Endothelial cell of umbilical vein (primary cell): ENCODE measurements around the gene NIT2. TPM values are rescaled to one million over a fixed set of nuclear protein-coding genes. Genes with fewer than 3 reads are reported as not detected.

Experiments used
- BruUV-seq: library from RNA; stranded (reverse); fragments of 400-500 nt; replicated peaks from 2 replicates; lab custom pipeline; 2021; lab: Mats Ljungman, UMichigan
- CTCF ChIA-PET: fragments of 300-600, 350-600 bp; sonication (Branson Sonifier 250); formaldehyde crosslinking; loops from one replicate; lab custom pipeline; 2021; ENCODE audit warnings: antibody characterized with exemption, inconsistent platforms; lab: Charles Lee
- POLR2A ChIA-PET: fragments of 300-600, 350-600 bp; sonication (Branson Sonifier 250); formaldehyde crosslinking; loops from one replicate; lab custom pipeline; 2021; ENCODE audit warnings: antibody characterized with exemption, inconsistent platforms; lab: Charles Lee
- DNase-seq: peaks from one replicate; pipeline ENCODE4 v3.0.0-alpha.2; 2011; ENCODE audit warnings: low read depth, low spot score
- FAIRE-seq: peaks from 2 replicates; lab custom pipeline; 2011; peaks lifted over from hg19 to GRCh38; lab: Jason Lieb, UNC
- H2AFZ ChIP-seq: 2 replicates; pipeline ENCODE4 v1.6.0; 2012; ENCODE audit warnings: low read depth, low read length, control low read depth, inconsistent platforms
- H3K27ac ChIP-seq: 2 replicates; pipeline ENCODE4 v1.5.1; 2011; ENCODE audit warnings: low read depth, mild to moderate bottlenecking, control low read depth, low read length, moderate library complexity; ENCODE audit not compliant: insufficient read depth
- H3K27me3 ChIP-seq, 2 experiments: 2 replicates each; pipeline versions ENCODE4 v1.6.0 to v1.6.1; 2011; ENCODE audit warnings: low read length in 2 of 2, mixed read lengths in 1 of 2; ENCODE audit not compliant: control insufficient read depth in 2 of 2, insufficient read depth in 2 of 2
- H3K36me3 ChIP-seq, 2 experiments: 2 replicates in 1 of 2; 3 replicates in 1 of 2; pipeline ENCODE4 v1.5.1; 2011; ENCODE audit warnings: low read length in 2 of 2, mild to moderate bottlenecking in 1 of 2, moderate library complexity in 1 of 2; ENCODE audit not compliant: control insufficient read depth in 2 of 2, insufficient read depth in 2 of 2; ENCODE audit errors: extremely low read depth in 1 of 2
- H3K4me1 ChIP-seq: 3 replicates; pipeline ENCODE4 v1.5.1; 2011; ENCODE audit warnings: mild to moderate bottlenecking, low read length; ENCODE audit not compliant: control insufficient read depth, insufficient read depth; ENCODE audit errors: extremely low read depth
- H3K4me2 ChIP-seq: 2 replicates; pipeline ENCODE4 v1.6.1; 2011; ENCODE audit warnings: low read length, control low read depth, mixed read lengths; ENCODE audit not compliant: insufficient read depth
- H3K4me3 ChIP-seq, 3 experiments: fragments of 200-600 bp in 1 of 3; sonication (generic), shearing (Covaris generic) in 1 of 3; replicated peaks in 1 of 3; 2 replicates each; pipeline ENCODE4 v1.5.1; 2011 to 2016; ENCODE audit warnings: control low read depth in 3 of 3, low read length in 3 of 3, mild to moderate bottlenecking in 2 of 3, inconsistent platforms in 1 of 3, low read depth in 1 of 3, moderate library complexity in 1 of 3; ENCODE audit not compliant: insufficient read depth in 1 of 3
- H3K79me2 ChIP-seq: 2 replicates; pipeline ENCODE4 v1.6.0; 2012; ENCODE audit warnings: low read length, inconsistent platforms; ENCODE audit not compliant: control insufficient read depth, insufficient read depth
- H3K9ac ChIP-seq: replicated peaks from 2 replicates; pipeline ENCODE3; 2011; ENCODE audit warnings: low read length, control low read depth; ENCODE audit not compliant: insufficient read depth; ENCODE audit errors: extremely low read depth
- H3K9me1 ChIP-seq: replicated peaks from 3 replicates; pipeline ENCODE4 v1.6.0; 2011; ENCODE audit warnings: mild to moderate bottlenecking, low read length; ENCODE audit not compliant: control insufficient read depth, insufficient read depth; ENCODE audit errors: extremely low read depth
- H3K9me3 ChIP-seq: replicated peaks from 2 replicates; pipeline ENCODE4 v1.5.1; 2012; ENCODE audit warnings: low read length, inconsistent platforms; ENCODE audit not compliant: control insufficient read depth, insufficient read depth
- H4K20me1 ChIP-seq: replicated peaks from 2 replicates; pipeline ENCODE3; 2011; ENCODE audit warnings: mild to moderate bottlenecking, low read length; ENCODE audit not compliant: control insufficient read depth, insufficient read depth; ENCODE audit errors: extremely low read depth
- CTCF ChIP-seq, 2 donors: IDR thresholded peaks; 1 replicate in 1 of 2; 2 replicates in 1 of 2; pipeline ENCODE4 v1.5.1; 2011; ENCODE audit warnings: low read length in 2 of 2, mild to moderate bottlenecking in 2 of 2, moderate library complexity in 2 of 2, control low read depth in 1 of 2, inconsistent platforms in 1 of 2, low read depth in 1 of 2; ENCODE audit not compliant: insufficient read depth in 1 of 2; ENCODE audit errors: extremely low read depth in 1 of 2
- EZH2 ChIP-seq: IDR thresholded peaks from 2 replicates; pipeline ENCODE4 v1.6.1; 2012; ENCODE audit warnings: borderline replicate concordance, low read depth, mild to moderate bottlenecking, moderate library complexity, low read length, inconsistent platforms; ENCODE audit not compliant: severe bottlenecking
- FOS ChIP-seq: IDR thresholded peaks from 2 replicates; pipeline ENCODE4 v1.6.1; 2011; ENCODE audit warnings: mild to moderate bottlenecking, low read length, moderate library complexity, borderline replicate concordance; ENCODE audit not compliant: insufficient read depth
- GATA2 ChIP-seq: IDR thresholded peaks from 2 replicates; pipeline ENCODE4 v1.7.0; 2011; ENCODE audit warnings: low read depth, mild to moderate bottlenecking, moderate library complexity, mixed read lengths, low read length; ENCODE audit not compliant: insufficient read length, insufficient read depth
- JUN ChIP-seq: IDR thresholded peaks from 2 replicates; pipeline ENCODE4 v1.6.1; 2011; ENCODE audit warnings: borderline replicate concordance, low read depth; ENCODE audit not compliant: insufficient read length, insufficient read depth
- MAX ChIP-seq: IDR thresholded peaks from 2 replicates; pipeline ENCODE4 v1.6.1; 2011; ENCODE audit not compliant: insufficient read depth, insufficient read length
- MYC ChIP-seq: IDR thresholded peaks from one replicate; pipeline ENCODE4 v1.6.1; 2011; ENCODE audit warnings: mild to moderate bottlenecking, low read depth, low read length
- POLR2A ChIP-seq: IDR thresholded peaks from 2 replicates; pipeline ENCODE4 v1.6.1; 2012; ENCODE audit warnings: low read depth, mild to moderate bottlenecking, control low read depth, low read length
- POLR2AphosphoS5 ChIP-seq: IDR thresholded peaks from 2 replicates; pipeline ENCODE4 v1.6.1; 2012; ENCODE audit warnings: low read depth, mild to moderate bottlenecking, control low read depth, low read length, moderate library complexity; ENCODE audit not compliant: insufficient read depth
- dilution Hi-C: fragments of 300-500 bp; cut with MboI; formaldehyde crosslinking; loops from one replicate; pipeline ENCODE4 v1.15.0; 2019; ENCODE audit warnings: low sequenced_read_pairs; ENCODE audit not compliant: extremely low pct_ligation_motif_present
- intact Hi-C: fragments of 100-400 bp; cut with micrococcal nuclease; formaldehyde crosslinking; loops from one replicate; pipeline ENCODE4 v1.10.0; 2022
- polyA plus RNA-seq, 4 experiments: library from polyadenylated mRNA; depleted of rRNA in 3 of 4; stranded (reverse) in 3 of 4; unstranded in 1 of 4; fragments of >200 nt; gene quantifications; 2 replicates each; pipeline versions ENCODE4 v1.2.1 to v1.2.3, GENCODE V29; 2011 to 2012; ENCODE audit warnings: missing spikeins in 1 of 4
- total RNA-seq: library from RNA; stranded (reverse); gene quantifications from 2 replicates; pipeline ENCODE4 v1.2.3, GENCODE V29; 2021

Gene NIT2
- total and polyA plus RNA-seq, 2 donors (not counting 3 experiments of a cell fraction or from before 2014, with no cell fraction given) = 19.4 to 20.5 TPM

- FAIRE-seq = no peak
- Histone ChIP-seq H2AFZ (no peak overlapping the region), H3K27ac (no peak overlapping the region), H3K9ac (no peak overlapping the region), H3K27me3 (no peaks in the 10 kb centered on the region), H3K9me1 (no peaks in the 10 kb centered on the region), H3K4me1 (no peaks in the 10 kb centered on the region), H4K20me1 (no peaks in the 10 kb centered on the region), H3K4me2 (no peak overlapping the region), H3K79me2 (no peaks in the 10 kb centered on the region), H3K4me3 (no peak overlapping the region), H3K9me3 (no peaks in the 10 kb centered on the region), H3K36me3 (peaks cover 0 to 3% of the 10 kb centered on the region in 2 experiments)
- POLR2A ChIA-PET = no interaction called here
- intact Hi-C loops (no loop called here), dilution Hi-C loops (no loop called here)
- no peak for TF ChIP-seq MYC
- no peak for TF ChIP-seq CTCF (IDR thresholded peaks at IDR 0.05; ENCODE audit: extremely low read depth in 1 of 2, insufficient read depth in 1 of 2, low read depth in 1 of 2, low read length in 2 of 2)
- no peak for DNase-seq
- BruUV-seq = no TSS peak
- CTCF ChIA-PET = interaction anchor here (1.4 kb wide), 2 partner anchors 18 to 122 kb away, joined by 3 read pairs; no protein-coding TSS in a partner anchor
These were observed 6.0 kb downstream of the NIT2 start for GRCh38 chr3:100340527-100340926.

GRCh38 chr3:100348727-100349126 is 14.2 kb downstream of the NIT2 start:
- no peak overlapping the region for H3K27ac ChIP-seq
- no peak overlapping the region for H3K9ac ChIP-seq
- no peaks in the 10 kb centered on the region for H3K9me1 ChIP-seq
- no peak for FAIRE-seq
- TF ChIP-seq JUN = no peak
- no peak for TF ChIP-seq POLR2A
- no peak for TF ChIP-seq CTCF (IDR thresholded peaks at IDR 0.05; ENCODE audit: extremely low read depth in 1 of 2, insufficient read depth in 1 of 2, low read depth in 1 of 2, low read length in 2 of 2)
- TF ChIP-seq MAX = no peak
- no peak for TF ChIP-seq EZH2
- no peak for TF ChIP-seq FOS
- TF ChIP-seq MYC = no peak
- TF ChIP-seq GATA2 = no peak
- TF ChIP-seq POLR2AphosphoS5 = no peak
- H2AFZ ChIP-seq = no peak overlapping the region
- dilution Hi-C loops (no loop called here), intact Hi-C loops (no loop called here)
- H3K9me3 ChIP-seq = no peaks in the 10 kb centered on the region
- CTCF ChIA-PET = interaction anchor here (1.0 to 1.9 kb wide), 2 partner anchors 16 to 517 kb away, joined by 4 to 5 read pairs; no protein-coding TSS in a partner anchor
- no peak for DNase-seq
- no TSS peak for BruUV-seq
- no peaks in the 10 kb centered on the region for H3K27me3 ChIP-seq
- POLR2A ChIA-PET = no interaction called here
- H3K79me2 ChIP-seq = no peaks in the 10 kb centered on the region
- no peaks in the 10 kb centered on the region for H4K20me1 ChIP-seq
- H3K4me1 ChIP-seq = no peaks in the 10 kb centered on the region
- H3K4me3 ChIP-seq = no peak overlapping the region
- no peaks in the 10 kb centered on the region for H3K36me3 ChIP-seq
- no peak overlapping the region for H3K4me2 ChIP-seq
